ENCODE measurements around the gene GALM. TPM values are rescaled to one million over a fixed set of nuclear protein-coding genes. Genes with fewer than 3 reads are reported as not detected.

Gene GALM
- total and polyA plus RNA-seq, 2 of the 8 experiments (the other 6 are each of a cell fraction or from before 2014, with no cell fraction given), result 9.9 to 13.1 TPM

- Histone ChIP-seq H2BK15ac (ENCODE audit: low read length) (no peak overlapping the region), H2BK5ac (ENCODE audit: low read depth, low read length) (no peak overlapping the region), H3K79me1 (ENCODE audit: low read depth, low read length) (no peaks in the 10 kb centered on the region), H4K91ac (replicated peaks; ENCODE audit: insufficient read length, low read length) (no peak overlapping the region), H3K23ac (ENCODE audit: insufficient read length) (no peak overlapping the region), H3K27me3 (replicated peaks in 1 of 4; ENCODE audit: control insufficient read depth in 3 of 4, extremely low read depth in 1 of 4, insufficient read depth in 3 of 4, low read length in 3 of 4) (no peaks in the 10 kb centered on the region), H3K9ac (replicated peaks in 1 of 4; ENCODE audit: extremely low read depth in 1 of 4, low read depth in 3 of 4, low read length in 3 of 4) (no peak overlapping the region), H3K36me3 (ENCODE audit: control insufficient read depth in 2 of 4, insufficient read depth in 4 of 4, low read length in 3 of 4) (peaks cover 0 to 6% (median 2%) of the 10 kb centered on the region in 4 experiments; a peak in 5 of 8 replicates), H3K14ac (ENCODE audit: insufficient read length) (no peak overlapping the region), H3K79me2 (ENCODE audit: control insufficient read depth in 1 of 2, insufficient read depth in 2 of 2, low read length in 2 of 2) (peaks cover 14 to 17% of the 10 kb centered on the region in 2 experiments), H2AFZ (ENCODE audit: low read length) (no peak overlapping the region), H2AK5ac (ENCODE audit: low read depth, low read length) (no peak overlapping the region), H3K27ac (ENCODE audit: low read depth, low read length) (no peak overlapping the region), H4K20me1 (replicated peaks in 1 of 2; ENCODE audit: control insufficient read depth in 1 of 2, insufficient read depth in 2 of 2, low read length in 2 of 2) (peaks cover 7 to 8% of the 10 kb centered on the region in 2 experiments), H2BK12ac (ENCODE audit: low read depth, low read length) (no peak overlapping the region), H3K4me3 (ENCODE audit: extremely low read depth in 1 of 4, insufficient read depth in 2 of 4, low read depth in 3 of 4, low read length in 4 of 4) (no peak overlapping the region), H2BK20ac (ENCODE audit: low read length) (no peak overlapping the region), H3K18ac (ENCODE audit: extremely low read depth, low read length) (no peak overlapping the region), H3K56ac (replicated peaks; ENCODE audit: insufficient read length, low read depth, low read length) (no peak overlapping the region), H3K4me1 (replicated peaks in 1 of 4; ENCODE audit: control insufficient read depth in 3 of 4, insufficient read depth in 4 of 4, low read length in 3 of 4) (peaks cover 0 to 4% (median 0%) of the 10 kb centered on the region in 4 experiments; a peak in 2 of 7 replicates), H2BK120ac (replicated peaks; ENCODE audit: low read depth, low read length) (no peak overlapping the region), H3K9me3 (ENCODE audit: insufficient read depth in 2 of 2, low read depth in 1 of 2, low read length in 1 of 2) (peaks cover 0 to 7% of the 10 kb centered on the region in 2 experiments; a peak in 1 of 4 replicates), H3K4ac (replicated peaks; ENCODE audit: insufficient read length, low read depth, low read length) (no peak overlapping the region), H4K8ac (ENCODE audit: extremely low read depth, insufficient read depth, low read length) (no peak overlapping the region), H3K23me2 (ENCODE audit: low read depth, low read length) (peaks cover 7% of the 10 kb centered on the region; the same call in 1 of the 2 replicates), H4K5ac (ENCODE audit: insufficient read length, low read depth, low read length) (no peak overlapping the region), H3K4me2 (ENCODE audit: insufficient read depth in 1 of 2, low read depth in 2 of 2, low read length in 2 of 2) (no peak overlapping the region)
- FAIRE-seq (no peak), DNase-seq (ENCODE audit: low read depth in 1 of 2, low spot score in 2 of 2) (no peak)
- WGBS, 2 experiments (ENCODE audit: extremely low coverage in 1 of 2, insufficient coverage in 1 of 2, insufficient read length in 1 of 2, insufficient replicate concordance in 2 of 2, low coverage in 1 of 2, low lambda C conversion rate in 2 of 2, missing lambda C conversion rate in 1 of 2), result 94% methylated on average over 3 of the region's 3 CpGs; no CpG with 5 or more reads in 1 of the 2 experiments
- CTCF ChIA-PET (ENCODE audit: partially characterized antibody), result interaction anchor here (0.6 kb wide), 1 partner anchor 85 kb away, joined by 5 read pairs; no protein-coding TSS in a partner anchor
- POLR2A ChIA-PET (ENCODE audit: partially characterized antibody), result interaction anchor here (1.2 to 14.7 kb wide), 2 partner anchors 12 to 21 kb away, joined by 3 to 486 read pairs; no protein-coding TSS in a partner anchor
- TF ChIP-seq HDAC2 (IDR thresholded peaks at IDR 0.05; ENCODE audit: borderline replicate concordance in 1 of 2, low read depth in 2 of 2, low read length in 2 of 2) (no peak), PHF8 (conservative IDR thresholded peaks at IDR 0.05; ENCODE audit: low read depth, low read length) (no peak), CREB1 (IDR thresholded peaks at IDR 0.05) (no peak), FOSL1 (IDR thresholded peaks at IDR 0.05; ENCODE audit: insufficient read depth, low read depth, low read length) (no peak), KDM5A (IDR thresholded peaks at IDR 0.05; ENCODE audit: low read length) (no peak), RXRA (IDR thresholded peaks at IDR 0.05; ENCODE audit: insufficient read depth, low read depth, low read length) (no peak), CHD1 (IDR thresholded peaks at IDR 0.05; ENCODE audit: low read depth, low read length) (no peak), RNF2 (IDR thresholded peaks at IDR 0.05; ENCODE audit: borderline replicate concordance, low read depth, low read length, missing control alignments, poor library complexity, severe bottlenecking) (no peak), CHD2 (IDR thresholded peaks at IDR 0.05; ENCODE audit: low read length) (no peak), ATF2 (IDR thresholded peaks at IDR 0.05; ENCODE audit: low read length) (no peak), TBP (IDR thresholded peaks at IDR 0.05; ENCODE audit: low read depth, low read length) (no peak), RBBP5 (IDR thresholded peaks at IDR 0.05; ENCODE audit: borderline replicate concordance, low read depth, low read length) (no peak)
These were observed 88.6 kb downstream of the GALM start for GRCh38 chr2:38754506-38754905.
